Ishikawa (cell line): ENCODE measurements around the gene ADGRL2.

ENCODE experiments used
- CEBPB ChIP-seq: IDR thresholded peaks from 2 replicates; pipeline ENCODE4 v1.6.1; 2012
- CREB1 ChIP-seq: IDR thresholded peaks from 2 replicates; pipeline ENCODE4 v1.6.1; 2012; ENCODE audit warnings: low read depth
- EGR1 ChIP-seq: IDR thresholded peaks from 2 replicates; pipeline ENCODE4 v1.6.1; 2012
- EP300 ChIP-seq: IDR thresholded peaks from 2 replicates; pipeline ENCODE4 v1.6.1; 2012; ENCODE audit warnings: borderline replicate concordance
- FOXM1 ChIP-seq: IDR thresholded peaks from 2 replicates; pipeline ENCODE4 v1.6.1; 2012; ENCODE audit warnings: low read depth, borderline replicate concordance
- MAX ChIP-seq: IDR thresholded peaks from 2 replicates; pipeline ENCODE4 v1.6.1; 2012
- NFIC ChIP-seq: IDR thresholded peaks from 2 replicates; pipeline ENCODE4 v1.6.1; 2012
- RAD21 ChIP-seq: IDR thresholded peaks from 2 replicates; pipeline ENCODE4 v1.6.1; 2012; ENCODE audit warnings: low read depth
- REST ChIP-seq: IDR thresholded peaks from 2 replicates; pipeline ENCODE4 v1.6.1; 2012; ENCODE audit warnings: low read depth, mild to moderate bottlenecking
- TAF1 ChIP-seq: IDR thresholded peaks from 2 replicates; pipeline ENCODE4 v1.6.1; 2012; ENCODE audit warnings: low read depth, mild to moderate bottlenecking
- TCF12 ChIP-seq: IDR thresholded peaks from 2 replicates; pipeline ENCODE4 v1.6.1; 2012; ENCODE audit warnings: low read depth
- TEAD4 ChIP-seq: IDR thresholded peaks from 2 replicates; pipeline ENCODE4 v1.6.1; 2012
- USF1 ChIP-seq: IDR thresholded peaks from 2 replicates; pipeline ENCODE4 v1.6.1; 2012
- YY1 ChIP-seq: IDR thresholded peaks from 2 replicates; pipeline ENCODE4 v1.6.1; 2012; ENCODE audit warnings: low read depth
- ZBTB7A ChIP-seq: IDR thresholded peaks from 2 replicates; pipeline ENCODE4 v1.6.1; 2012; ENCODE audit warnings: low read depth

ADGRL2 gene

GRCh38 chr1:81841795-81842194 is 41.1 kb downstream of the ADGRL2 start:
- TF ChIP-seq EP300 (no peak), TAF1 (no peak), REST (no peak), NFIC (no peak), MAX (no peak), YY1 (no peak), EGR1 (no peak), ZBTB7A (no peak), USF1 (no peak), TCF12 (no peak), CREB1 (no peak), RAD21 (no peak), CEBPB (no peak), TEAD4 (no peak), FOXM1 (no peak)

- TF ChIP-seq ZBTB7A (no peak), TAF1 (no peak), CEBPB (no peak), EGR1 (no peak), RAD21 (no peak), TCF12 (no peak), MAX (no peak), CREB1 (no peak), FOXM1 (no peak), USF1 (no peak), NFIC (no peak), YY1 (no peak)
These were observed 43.7 kb downstream of the ADGRL2 start for GRCh38 chr1:81844477-81844876.

- TF ChIP-seq RAD21 (no peak), EP300 (no peak), FOXM1 (no peak), REST (no peak), TAF1 (no peak), EGR1 (no peak), TCF12 (no peak), TEAD4 (no peak), ZBTB7A (no peak), CREB1 (no peak), MAX (no peak), CEBPB (no peak), USF1 (no peak)
These were observed 45.9 kb downstream of the ADGRL2 start for GRCh38 chr1:81846630-81847029.

GRCh38 chr1:81847063-81847462 is 46.3 kb downstream of the ADGRL2 start:
- TF ChIP-seq FOXM1 (no peak), CREB1 (no peak)

GRCh38 chr1:81848880-81849682 is 48.3 kb downstream of the ADGRL2 start:
- TF ChIP-seq EGR1 (no peak), TCF12 (no peak), NFIC (no peak)

GRCh38 chr1:81850031-81850430 is 49.3 kb downstream of the ADGRL2 start:
- TF ChIP-seq REST (no peak), TEAD4 (no peak), ZBTB7A (no peak), CEBPB (no peak), YY1 (no peak), FOXM1 (no peak), USF1 (no peak), TCF12 (no peak), MAX (no peak), TAF1 (no peak)
